ENCODE measurements around the gene PRTN3.
A peak's percentile ranks its signal among the peaks of the same experiment; 100 is the strongest.

Gene PRTN3

DNA sequence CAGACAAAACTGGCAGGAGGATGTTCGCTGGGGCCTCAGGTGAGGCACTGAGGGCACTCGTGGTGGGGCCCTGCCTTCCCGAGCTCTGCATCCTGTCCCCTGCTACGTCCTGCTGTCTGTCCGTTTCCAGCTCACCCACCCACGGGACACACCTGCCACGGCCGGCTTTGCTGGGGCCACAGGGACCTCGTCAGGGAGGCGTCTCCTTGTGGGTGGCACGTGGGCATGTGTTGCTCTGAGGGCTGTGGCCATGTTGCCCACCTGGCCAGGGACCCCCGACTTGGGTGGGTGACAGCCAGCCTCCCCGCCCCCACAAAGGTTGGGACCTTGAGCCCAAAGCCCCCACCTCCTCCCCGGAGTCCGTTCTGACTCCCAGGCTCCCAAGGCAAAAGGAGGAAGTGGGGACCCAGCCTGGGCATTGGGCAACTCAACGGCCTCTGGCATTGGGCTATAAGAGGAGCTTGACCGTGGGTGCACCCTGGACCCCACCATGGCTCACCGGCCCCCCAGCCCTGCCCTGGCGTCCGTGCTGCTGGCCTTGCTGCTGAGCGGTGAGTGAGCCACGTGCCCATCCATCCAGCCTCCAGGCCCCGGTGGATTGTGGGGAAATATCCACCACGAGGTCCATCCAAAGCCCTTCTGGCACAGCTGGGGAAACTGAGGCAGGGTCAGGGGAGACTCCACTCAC, at the start of gene PRTN3:
TSS of gene PRTN3 (plus strand) at position 481 of the 688 bp plus-strand sequence. CDS start at position 491, 10 bp downstream.
- no peak for DNase-seq

DNA sequence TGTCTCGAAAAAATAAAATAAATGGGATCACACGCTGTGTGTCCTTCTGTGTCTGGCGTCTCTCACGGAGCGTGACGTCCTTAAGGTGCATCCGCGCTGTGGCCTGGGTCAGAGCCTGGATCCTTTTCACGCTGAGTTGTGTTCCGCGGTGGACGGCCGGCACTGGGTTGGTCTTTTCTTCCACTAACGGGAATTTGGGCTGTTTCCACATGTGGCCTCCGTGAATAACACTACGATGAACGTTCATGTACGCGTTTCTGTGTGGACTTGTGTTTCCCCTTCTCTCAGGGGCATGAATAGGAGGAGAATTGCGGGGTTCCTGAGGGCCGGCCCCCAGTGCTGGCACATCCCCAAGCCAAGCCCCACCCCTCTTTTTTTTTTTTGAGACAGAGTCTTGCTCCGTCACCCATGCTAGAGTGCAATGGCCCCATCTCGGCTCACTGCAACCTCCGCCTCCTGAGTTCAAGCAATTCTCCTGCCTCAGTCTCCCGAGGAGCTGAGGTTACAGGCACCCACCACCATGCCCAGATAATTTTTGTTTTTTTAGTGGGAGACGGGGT, 49.7 kb upstream of the PRTN3 start:
- DNase-seq, result no peak

GRCh38 chr19:791567-792305, 49.1 kb upstream of the PRTN3 start:
- no peak for DNase-seq

- DNase-seq, result no peak
These were observed 48.4 kb upstream of the PRTN3 start for GRCh38 chr19:792306-792885.

- no peak for DNase-seq
These were observed 47.0 kb upstream of the PRTN3 start for GRCh38 chr19:793806-794205.

- DNase-seq, result no peak
These were observed 45.7 kb upstream of the PRTN3 start for GRCh38 chr19:795073-795611.

GRCh38 chr19:795691-796581, 44.9 kb upstream of the PRTN3 start:
- DNase-seq, result no peak

- peak; percentile 100 for DNase-seq
These were observed 43.9 kb upstream of the PRTN3 start, which contains the start of gene PTBP1 for GRCh38 chr19:796692-797527. Gene PTBP1, plus strand, starts transcription at chr19:797452. Its CDS starts 46 bp downstream, at chr19:797498.

DNA sequence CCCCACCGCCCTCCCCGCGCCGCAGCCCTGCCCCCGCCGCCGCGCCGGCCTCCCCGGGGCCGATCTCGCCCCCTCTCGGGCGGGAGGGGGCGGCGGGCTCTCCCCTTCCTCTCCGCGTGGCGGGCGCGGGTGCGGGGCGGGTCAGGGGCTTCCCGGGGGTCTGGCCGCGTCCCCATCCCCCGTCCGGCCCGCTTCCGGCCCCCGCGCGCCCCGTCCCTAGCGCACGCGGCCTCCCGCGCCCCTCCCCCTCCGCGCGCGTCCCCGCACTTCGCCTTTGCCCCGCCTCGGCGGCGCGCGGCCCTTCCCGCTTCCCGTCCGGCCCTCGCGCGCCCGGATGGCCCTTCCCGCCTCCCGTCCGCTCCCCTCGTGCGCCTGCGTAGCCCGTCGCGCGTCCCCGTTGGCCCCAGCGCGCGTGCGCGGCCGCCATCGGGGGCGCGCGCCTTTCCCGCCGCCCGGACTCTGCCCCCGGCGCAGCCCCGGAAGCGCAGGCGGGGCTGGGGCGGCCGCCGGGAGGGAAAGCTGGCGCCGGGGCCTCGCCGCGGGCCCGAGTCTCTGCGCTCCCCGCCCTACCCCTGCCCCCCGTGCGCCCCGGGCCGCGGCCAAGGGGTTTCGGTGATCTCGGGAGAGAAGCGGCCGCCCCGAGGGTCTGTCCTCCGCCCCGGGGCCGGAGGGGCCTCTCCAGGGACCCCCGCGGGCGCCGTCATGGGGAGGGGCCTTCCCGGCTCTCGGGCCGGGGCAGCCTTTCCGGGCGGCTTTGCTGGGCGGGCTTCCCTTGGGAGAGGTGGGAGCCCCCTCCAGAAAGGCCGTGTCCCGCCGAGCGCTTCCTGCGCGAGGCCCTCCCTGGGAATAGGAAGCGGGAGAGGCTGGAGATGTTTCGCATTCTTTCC, 43.0 kb upstream of the PRTN3 start:
- peak; percentile 93 for DNase-seq

DNA sequence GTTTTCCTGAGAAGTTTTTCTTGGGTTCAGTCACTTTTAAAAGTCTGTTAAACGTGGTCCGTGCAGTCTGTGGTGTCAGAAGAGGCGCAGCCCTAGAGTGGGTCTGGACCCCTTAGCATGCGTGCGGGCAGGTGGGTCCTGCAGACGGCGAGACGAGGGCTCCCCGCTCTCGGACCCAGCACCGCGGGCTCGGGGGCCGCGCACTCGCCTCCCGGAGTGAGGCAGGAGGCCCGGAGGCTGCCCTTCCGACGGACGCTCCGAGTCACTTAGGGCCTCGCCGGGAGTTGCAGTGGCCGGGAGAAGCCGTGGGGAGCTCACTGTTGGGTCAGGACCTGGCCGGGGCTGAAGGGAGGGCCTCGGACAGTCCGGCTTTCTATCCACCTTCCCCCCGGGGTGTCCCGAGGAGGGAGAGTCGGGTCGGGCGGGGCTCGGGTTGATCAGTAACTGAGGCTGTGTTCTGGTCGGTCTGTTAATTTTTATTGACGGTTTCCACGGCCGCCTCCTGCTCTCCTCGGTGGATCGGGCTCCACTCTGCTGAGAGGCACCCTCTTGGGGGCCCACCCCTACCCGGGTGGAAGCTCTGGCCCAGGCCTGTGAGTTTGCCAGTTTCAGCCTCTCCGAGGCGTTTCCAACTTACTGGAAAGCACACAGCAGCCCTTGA, 42.3 kb upstream of the PRTN3 start:
- no peak for DNase-seq

- DNase-seq, result peak; percentile 13
These were observed 41.5 kb upstream of the PRTN3 start for GRCh38 chr19:799076-799881.

GRCh38 chr19:800360-801029, 40.3 kb upstream of the PRTN3 start:
- DNase-seq, result no peak

GRCh38 chr19:801030-801860, 39.6 kb upstream of the PRTN3 start:
- DNase-seq, result no peak

- no peak for DNase-seq
These were observed 38.8 kb upstream of the PRTN3 start for GRCh38 chr19:801861-802497.

- no peak for DNase-seq
These were observed 38.2 kb upstream of the PRTN3 start for GRCh38 chr19:802498-803098.

DNA sequence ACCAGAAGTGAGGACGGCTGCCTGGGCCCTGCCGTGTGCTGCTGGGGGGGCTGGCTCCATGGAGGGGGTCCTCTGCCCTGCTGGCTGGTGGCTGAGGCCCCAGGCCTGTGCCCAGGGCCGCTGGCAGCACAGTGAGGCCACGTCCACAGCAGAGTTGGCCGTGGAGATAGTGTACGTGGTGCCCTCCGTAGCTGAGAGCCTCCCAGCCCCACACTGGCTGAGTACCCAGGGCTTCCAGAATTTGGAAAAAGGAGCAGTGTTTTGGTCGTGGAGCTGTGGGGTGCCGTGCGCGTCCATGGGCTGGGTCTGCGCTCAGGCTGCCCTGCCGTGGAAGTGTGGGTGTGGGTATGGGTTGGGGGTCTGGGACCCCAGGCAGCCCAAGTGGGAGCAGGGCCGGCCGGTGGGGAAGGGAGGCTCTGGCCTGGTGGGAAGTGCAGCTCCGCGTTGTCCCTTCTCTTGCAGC, 37.7 kb upstream of the PRTN3 start:
- no peak for DNase-seq
